IgD-negative memory B cell (primary cell): ENCODE data around the gene DIAPH2. TPM values are rescaled to one million over a fixed set of nuclear protein-coding genes. Genes with fewer than 3 reads are reported as not detected.

Experiments used
- H3K27ac Mint-ChIP-seq, 3 donors: one replicate each; pipeline ENCODE4 v1.8.0; 2020 to 2022; ENCODE audit warnings: mild to moderate bottlenecking in 3 of 3, mixed read lengths in 3 of 3, moderate library complexity in 1 of 3
- H3K27me3 Mint-ChIP-seq: one replicate; pipeline ENCODE4 v1.8.0; 2021; ENCODE audit warnings: mixed read lengths
- H3K36me3 Mint-ChIP-seq: one replicate; pipeline ENCODE4 v1.8.0; 2020; ENCODE audit warnings: mild to moderate bottlenecking, mixed read lengths
- H3K4me1 Mint-ChIP-seq, 3 donors: one replicate each; pipeline ENCODE4 v1.8.0; 2020 to 2022; ENCODE audit warnings: mixed read lengths in 3 of 3, mild to moderate bottlenecking in 1 of 3
- H3K4me3 Mint-ChIP-seq, 4 donors: one replicate each; pipeline ENCODE4 v1.8.0; 2020 to 2022; ENCODE audit warnings: mild to moderate bottlenecking in 4 of 4, mixed read lengths in 4 of 4, moderate library complexity in 3 of 4
- H3K9me3 Mint-ChIP-seq, 3 donors: one replicate each; pipeline ENCODE4 v1.8.0; 2020 to 2021; ENCODE audit warnings: mixed read lengths in 3 of 3, mild to moderate bottlenecking in 1 of 3
- polyA plus RNA-seq: library from polyadenylated mRNA; unstranded; fragments of 300-500 nt; fragmentation: Illumina TruSeq; gene quantifications from one replicate; pipeline ENCODE4 v1.2.3, GENCODE V29; 2021

Gene DIAPH2
- polyA plus RNA-seq, 1 donor from 2014 or later: 12.6 TPM

DNA sequence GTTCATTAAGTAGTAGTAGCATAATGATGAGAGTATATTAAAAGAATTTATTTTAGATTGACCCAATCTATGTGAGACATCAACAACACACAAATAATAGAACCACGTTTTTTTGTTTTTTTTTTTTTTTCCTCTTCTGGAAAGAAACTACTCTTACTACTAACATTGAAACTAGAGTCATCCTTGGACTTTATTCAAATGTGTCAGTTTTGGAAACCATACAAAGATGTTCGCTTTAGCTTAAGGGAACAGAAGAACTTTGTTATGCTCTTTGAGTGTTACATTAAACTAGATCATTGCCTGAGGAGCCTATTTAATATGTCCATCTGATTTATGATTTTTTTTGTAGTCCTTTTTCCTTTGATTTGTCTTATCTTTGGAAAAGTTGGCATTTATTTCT, 365.8 kb downstream of the DIAPH2 start:
- no peaks in the 10 kb centered on the region for H3K36me3 Mint-ChIP-seq

DNA sequence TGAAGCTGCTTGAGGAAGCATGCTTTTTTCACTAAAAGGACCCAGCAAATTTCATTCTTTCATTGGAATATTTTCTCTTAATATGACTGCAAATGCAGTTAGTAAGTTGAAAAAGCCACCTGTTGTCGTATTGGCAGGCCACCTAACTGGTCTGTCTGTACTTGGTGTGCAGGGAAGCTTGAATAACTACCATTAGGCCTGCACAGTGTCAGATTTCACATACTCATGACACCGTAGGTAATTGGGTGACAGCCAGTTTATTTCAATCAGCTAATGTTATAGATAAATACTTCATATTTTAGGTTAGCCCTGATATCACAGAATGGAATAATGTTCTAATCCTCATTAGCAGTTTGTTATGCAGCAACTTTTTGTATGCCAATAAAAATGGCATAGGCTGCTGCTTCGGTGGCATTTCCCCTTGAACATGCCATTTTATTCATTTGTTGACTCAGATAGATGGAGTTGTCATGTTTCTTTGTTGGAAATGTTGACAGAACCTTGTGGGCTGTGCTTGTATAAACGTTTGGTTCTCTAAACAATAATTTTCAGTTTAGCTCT, 372.8 kb downstream of the DIAPH2 start:
- no peak overlapping the region for H3K27ac Mint-ChIP-seq
- peaks cover 0 to 4% (median 3%) of the 10 kb centered on the region in 3 donors for H3K4me1 Mint-ChIP-seq
- no peaks in the 10 kb centered on the region for H3K36me3 Mint-ChIP-seq
- H3K27me3 Mint-ChIP-seq: no peaks in the 10 kb centered on the region
- H3K4me3 Mint-ChIP-seq: no peak overlapping the region
- H3K9me3 Mint-ChIP-seq: no peaks in the 10 kb centered on the region

More for the DNA sequence above, 365.8 kb downstream of the DIAPH2 start:
- H3K27ac Mint-ChIP-seq: no peak overlapping the region
- no peaks in the 10 kb centered on the region for H3K27me3 Mint-ChIP-seq
- H3K9me3 Mint-ChIP-seq: no peaks in the 10 kb centered on the region
- no peak overlapping the region for H3K4me3 Mint-ChIP-seq
- peaks cover 0 to 3% (median 0%) of the 10 kb centered on the region in 3 donors for H3K4me1 Mint-ChIP-seq

DNA sequence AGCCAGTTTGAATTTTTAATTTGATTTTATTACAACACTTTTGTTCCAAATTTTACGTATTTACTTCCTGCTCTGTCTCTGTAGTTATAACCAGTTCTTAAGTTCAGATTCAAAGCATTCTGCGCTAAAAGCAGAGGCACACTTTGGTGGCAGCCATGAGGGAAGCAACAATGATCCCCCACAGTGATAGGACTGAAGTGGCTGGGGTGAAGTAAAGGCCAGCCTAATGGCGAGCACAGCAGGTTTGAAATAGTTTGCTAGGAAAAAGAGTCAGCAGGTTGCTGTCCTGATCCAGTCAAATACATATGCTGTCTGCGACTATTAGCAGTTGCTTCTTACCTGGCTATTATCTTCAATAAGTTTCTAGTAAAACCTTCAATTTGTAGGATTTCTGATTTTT, 375.4 kb downstream of the DIAPH2 start:
- no peaks in the 10 kb centered on the region for H3K9me3 Mint-ChIP-seq
- H3K27me3 Mint-ChIP-seq: no peaks in the 10 kb centered on the region
- peaks cover 0 to 4% (median 3%) of the 10 kb centered on the region in 3 donors for H3K4me1 Mint-ChIP-seq
- H3K4me3 Mint-ChIP-seq: no peak overlapping the region
- no peak overlapping the region for H3K27ac Mint-ChIP-seq
- H3K36me3 Mint-ChIP-seq: no peaks in the 10 kb centered on the region

DNA sequence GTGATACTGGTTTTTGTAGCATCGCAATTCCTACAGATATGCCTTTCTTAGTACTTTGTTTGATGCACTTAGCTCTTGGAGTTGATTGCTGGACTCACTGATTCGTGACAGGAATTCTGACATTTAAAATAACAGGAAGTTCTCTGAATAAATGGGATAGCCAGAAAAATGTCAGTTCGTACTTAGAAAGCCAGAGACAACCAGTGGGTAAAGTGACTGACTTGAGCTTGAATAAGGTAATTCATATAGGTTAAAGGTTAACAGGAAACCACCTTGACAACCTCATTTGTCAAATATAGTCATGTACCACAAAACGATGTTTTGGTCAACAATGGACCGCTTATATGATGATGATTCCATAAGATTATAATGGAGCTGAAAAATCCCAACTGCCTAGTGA, 380.4 kb downstream of the DIAPH2 start:
- Mint-ChIP-seq H3K4me1 (peaks cover 0 to 4% (median 3%) of the 10 kb centered on the region in 3 donors), H3K27ac (no peak overlapping the region), H3K9me3 (no peaks in the 10 kb centered on the region), H3K4me3 (no peak overlapping the region), H3K27me3 (no peaks in the 10 kb centered on the region), H3K36me3 (no peaks in the 10 kb centered on the region)

DNA sequence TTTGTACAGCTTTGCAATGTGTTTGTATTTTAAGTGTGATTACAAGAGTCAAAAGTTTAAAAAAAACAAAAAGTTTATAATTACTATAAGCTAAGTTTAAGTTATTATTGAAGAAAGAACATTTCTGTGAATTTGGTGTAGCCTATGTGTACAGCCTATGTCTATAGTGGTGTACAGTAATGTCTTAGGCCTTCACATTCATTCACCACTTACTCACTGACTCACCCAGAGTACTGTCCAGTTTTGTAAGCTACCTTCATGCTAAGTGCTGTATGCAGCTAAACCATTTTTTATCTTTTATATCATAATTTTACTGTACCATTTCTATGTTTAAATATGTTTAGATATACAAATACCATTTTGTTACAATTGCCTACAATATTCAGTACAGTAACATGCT, 381.3 kb downstream of the DIAPH2 start:
- no peaks in the 10 kb centered on the region for H3K27me3 Mint-ChIP-seq
- peaks cover 0 to 4% (median 3%) of the 10 kb centered on the region in 3 donors for H3K4me1 Mint-ChIP-seq
- H3K9me3 Mint-ChIP-seq: no peaks in the 10 kb centered on the region
- H3K27ac Mint-ChIP-seq: no peak overlapping the region
- no peaks in the 10 kb centered on the region for H3K36me3 Mint-ChIP-seq
- no peak overlapping the region for H3K4me3 Mint-ChIP-seq

DNA sequence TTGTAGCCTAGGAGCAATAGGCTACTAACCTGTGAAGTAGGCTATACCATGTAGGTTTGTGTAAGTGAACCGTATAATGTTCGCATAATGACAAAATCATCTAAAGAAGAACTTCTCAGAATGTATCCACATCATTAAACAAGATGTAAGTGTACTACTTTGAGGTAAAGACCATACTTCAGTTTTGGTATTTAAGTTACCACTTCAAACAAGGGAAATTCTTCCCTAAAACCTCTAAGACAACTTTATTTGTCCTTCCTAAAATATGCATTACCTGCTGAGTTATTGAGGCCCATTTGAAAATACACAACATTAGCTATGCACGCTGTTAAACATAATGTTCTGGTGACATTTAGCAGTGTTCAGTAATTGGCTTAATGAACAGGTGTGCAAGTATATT, 381.7 kb downstream of the DIAPH2 start:
- Mint-ChIP-seq H3K27ac (no peak overlapping the region), H3K36me3 (no peaks in the 10 kb centered on the region), H3K4me3 (no peak overlapping the region), H3K27me3 (no peaks in the 10 kb centered on the region), H3K4me1 (peaks cover 0 to 4% (median 3%) of the 10 kb centered on the region in 3 donors), H3K9me3 (no peaks in the 10 kb centered on the region)

DNA sequence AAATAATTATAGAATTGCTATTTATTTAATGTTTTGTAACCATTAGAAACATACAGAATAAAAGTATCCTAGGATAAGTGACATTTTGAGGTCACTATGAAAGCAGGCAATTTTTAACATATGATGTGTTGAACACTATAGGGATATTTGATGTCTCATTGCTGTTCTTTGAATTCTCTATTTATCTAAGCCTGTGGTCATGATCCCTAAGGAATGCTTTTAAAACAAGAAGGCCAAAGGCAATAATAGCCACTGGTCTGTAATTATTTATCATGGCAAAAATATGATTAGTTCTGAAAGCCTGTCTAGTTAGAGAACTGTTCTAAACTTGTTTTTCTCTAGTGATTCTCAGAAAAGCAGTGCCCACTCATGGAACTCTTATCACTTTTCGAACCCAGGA, 385.7 kb downstream of the DIAPH2 start:
- no peaks in the 10 kb centered on the region for H3K9me3 Mint-ChIP-seq
- no peak overlapping the region for H3K27ac Mint-ChIP-seq
- no peaks in the 10 kb centered on the region for H3K4me1 Mint-ChIP-seq
- no peaks in the 10 kb centered on the region for H3K27me3 Mint-ChIP-seq
- no peak overlapping the region for H3K4me3 Mint-ChIP-seq
- H3K36me3 Mint-ChIP-seq: no peaks in the 10 kb centered on the region

DNA sequence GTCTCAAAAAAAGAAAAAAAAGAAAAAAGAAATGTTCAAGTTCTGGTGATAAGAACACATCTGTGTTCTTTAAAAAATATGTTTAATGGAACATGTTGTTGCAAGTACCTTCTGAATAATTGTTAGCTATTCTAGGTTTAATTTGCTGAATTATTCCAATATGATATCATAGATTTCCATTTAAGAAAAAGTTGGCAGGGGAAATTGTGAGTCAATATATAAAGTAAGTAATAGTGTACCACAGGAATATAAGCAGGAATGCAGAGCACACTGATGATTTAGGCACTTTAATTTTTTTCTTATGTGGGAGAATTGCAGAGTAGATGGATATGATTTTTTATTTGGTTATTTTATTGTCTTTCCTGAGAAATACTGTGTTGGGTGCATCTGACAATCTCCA, 389.8 kb downstream of the DIAPH2 start:
- Mint-ChIP-seq H3K27me3 (no peaks in the 10 kb centered on the region), H3K9me3 (no peaks in the 10 kb centered on the region), H3K27ac (no peak overlapping the region), H3K4me3 (no peak overlapping the region), H3K36me3 (no peaks in the 10 kb centered on the region), H3K4me1 (no peaks in the 10 kb centered on the region)

DNA sequence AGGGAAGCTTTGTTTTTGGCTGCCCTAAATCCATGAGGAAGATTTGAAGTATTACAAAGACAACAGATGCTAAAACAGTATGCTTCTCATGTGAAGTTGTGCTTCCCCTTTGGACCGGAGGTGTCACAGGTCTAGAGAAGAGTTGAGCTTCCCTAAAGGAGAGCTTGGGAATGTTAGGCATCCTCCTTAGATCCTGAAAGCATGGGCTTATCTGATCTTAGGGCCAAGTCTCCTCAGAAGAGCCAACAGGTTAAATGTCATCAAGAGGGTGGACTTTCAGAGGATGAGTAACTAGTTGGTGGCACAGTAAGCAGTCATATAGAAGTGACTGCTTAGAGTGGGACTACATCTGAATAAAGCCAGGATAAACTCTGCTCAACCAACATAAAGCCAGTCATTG, 404.5 kb downstream of the DIAPH2 start:
- Mint-ChIP-seq H3K4me3 (no peak overlapping the region), H3K27ac (no peak overlapping the region), H3K36me3 (peaks cover 5% of the 10 kb centered on the region), H3K9me3 (no peaks in the 10 kb centered on the region), H3K4me1 (no peaks in the 10 kb centered on the region), H3K27me3 (no peaks in the 10 kb centered on the region)

DNA sequence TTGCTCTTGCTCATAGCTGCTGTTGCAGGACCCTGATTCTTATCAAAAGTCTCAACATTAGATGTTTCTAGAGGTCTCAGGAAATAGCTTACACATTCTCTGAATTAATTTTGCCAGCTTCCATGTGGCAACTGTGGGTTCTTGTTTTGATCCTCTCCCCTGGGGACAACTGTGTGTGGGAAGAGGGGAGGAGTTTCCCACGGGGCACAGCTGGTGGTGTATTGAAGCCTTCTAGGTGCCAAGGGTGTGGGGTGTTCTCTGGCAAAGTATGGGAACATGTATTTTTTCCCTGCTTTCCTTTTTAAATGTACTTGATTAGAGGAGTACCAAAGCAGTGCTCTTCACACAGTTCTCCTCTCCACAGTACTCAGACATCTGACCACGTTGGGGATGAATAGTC, 411.7 kb downstream of the DIAPH2 start:
- Mint-ChIP-seq H3K4me3 (no peak overlapping the region), H3K4me1 (peaks cover 0 to 1% (median 0%) of the 10 kb centered on the region in 3 donors), H3K9me3 (no peaks in the 10 kb centered on the region), H3K27ac (no peak overlapping the region), H3K27me3 (no peaks in the 10 kb centered on the region), H3K36me3 (peaks cover 5% of the 10 kb centered on the region)

DNA sequence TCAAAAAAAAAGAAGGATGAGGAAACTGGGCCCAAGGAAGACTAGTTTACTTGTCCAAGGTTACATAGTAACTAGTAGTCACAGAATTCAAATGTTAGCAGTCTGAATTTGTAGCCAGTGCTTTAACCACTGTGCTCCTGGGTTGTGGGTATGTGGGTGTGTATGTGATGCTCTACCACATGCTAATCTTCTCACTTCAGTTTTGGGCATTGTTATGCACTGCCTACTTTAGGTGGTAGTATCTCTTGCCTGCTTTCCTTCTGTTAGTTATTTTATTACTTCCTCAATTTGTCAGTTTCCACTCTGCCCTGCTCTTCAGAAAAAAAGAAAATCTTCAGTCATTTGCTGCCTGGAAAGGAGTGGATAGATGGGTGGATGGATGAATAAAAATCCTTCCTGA, 418.3 kb downstream of the DIAPH2 start:
- H3K4me1 Mint-ChIP-seq: peaks cover 0 to 5% (median 0%) of the 10 kb centered on the region in 3 donors
- no peaks in the 10 kb centered on the region for H3K9me3 Mint-ChIP-seq
- no peaks in the 10 kb centered on the region for H3K27me3 Mint-ChIP-seq
- no peak overlapping the region for H3K4me3 Mint-ChIP-seq
- H3K27ac Mint-ChIP-seq: peak overlapping the region in 1 of 3 donors; percentile 14
- H3K36me3 Mint-ChIP-seq: no peaks in the 10 kb centered on the region

DNA sequence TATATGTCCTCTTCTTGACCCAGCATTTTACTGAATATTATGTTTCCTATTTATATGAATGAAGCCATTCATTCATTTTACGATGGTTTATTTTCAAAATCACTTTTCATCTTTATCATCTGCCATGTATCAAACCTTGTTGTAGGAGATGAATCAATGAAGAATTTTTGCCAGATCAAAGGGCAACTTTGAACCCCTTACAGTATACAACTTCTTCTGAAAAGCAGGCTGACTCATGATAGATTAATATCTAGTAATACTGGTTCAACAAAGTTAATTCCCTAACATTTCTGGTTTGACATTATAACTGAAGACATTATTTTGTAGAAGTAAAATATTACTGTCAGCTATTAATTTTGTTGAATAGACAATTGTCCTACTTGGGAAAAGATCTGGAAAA, 425.1 kb downstream of the DIAPH2 start:
- Mint-ChIP-seq H3K4me3 (no peak overlapping the region), H3K27ac (no peak overlapping the region), H3K9me3 (no peaks in the 10 kb centered on the region), H3K4me1 (no peaks in the 10 kb centered on the region), H3K36me3 (no peaks in the 10 kb centered on the region), H3K27me3 (no peaks in the 10 kb centered on the region)

DNA sequence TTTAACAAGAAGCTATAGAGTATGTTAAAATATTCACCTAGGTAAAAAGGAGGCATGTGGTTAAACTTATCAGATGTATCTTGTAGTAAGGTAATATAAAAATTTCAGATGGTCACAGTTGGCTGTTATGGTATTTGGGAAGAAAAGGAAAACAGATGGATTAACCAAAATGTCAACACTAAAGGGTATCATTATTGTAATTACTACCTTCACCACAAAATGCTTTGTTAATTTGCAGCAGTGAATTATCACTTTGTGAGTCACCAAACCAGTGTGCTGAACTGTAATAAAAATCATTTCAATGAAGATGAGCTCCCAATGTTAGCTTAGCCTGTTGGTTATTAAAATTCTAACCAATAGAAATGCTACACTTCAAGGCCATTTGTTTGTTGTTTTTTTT, 432.9 kb downstream of the DIAPH2 start:
- H3K9me3 Mint-ChIP-seq: no peaks in the 10 kb centered on the region
- no peak overlapping the region for H3K27ac Mint-ChIP-seq
- no peaks in the 10 kb centered on the region for H3K27me3 Mint-ChIP-seq
- H3K4me3 Mint-ChIP-seq: no peak overlapping the region
- H3K36me3 Mint-ChIP-seq: peaks cover 6% of the 10 kb centered on the region
- H3K4me1 Mint-ChIP-seq: no peaks in the 10 kb centered on the region

DNA sequence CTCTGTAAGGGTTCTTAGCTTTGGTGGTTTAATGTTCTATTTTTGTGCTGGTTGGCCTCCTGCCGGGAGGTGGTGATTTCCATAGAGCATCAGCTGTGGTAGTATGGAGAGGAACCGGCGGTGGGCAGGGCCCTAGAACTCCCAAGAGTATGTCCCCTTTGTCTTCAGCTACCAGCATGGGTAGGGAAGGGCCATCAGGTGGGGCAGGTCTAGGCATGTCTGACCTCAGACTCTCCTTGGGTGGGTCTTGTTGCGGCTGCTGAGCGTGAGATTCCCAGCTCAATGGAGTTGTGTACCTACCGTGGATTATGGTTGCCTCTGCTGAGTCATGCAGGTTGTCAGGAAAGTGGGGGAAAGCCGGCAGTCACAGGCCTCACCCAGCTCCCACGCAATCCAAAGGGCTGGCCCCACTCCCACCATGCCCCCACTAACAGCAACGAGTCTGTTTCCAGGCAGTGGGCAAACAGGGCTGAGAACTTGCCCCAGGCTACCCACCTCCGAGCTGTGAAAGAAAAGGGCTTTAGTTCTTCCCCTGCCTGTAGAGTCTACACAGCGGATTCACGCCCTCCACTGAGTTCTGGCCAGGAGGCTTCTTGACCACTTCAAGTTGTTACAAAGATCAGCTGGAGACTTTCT, 434.9 kb downstream of the DIAPH2 start:
- Mint-ChIP-seq H3K9me3 (no peaks in the 10 kb centered on the region), H3K4me3 (no peak overlapping the region), H3K27me3 (no peaks in the 10 kb centered on the region), H3K36me3 (peaks cover 8% of the 10 kb centered on the region), H3K4me1 (no peaks in the 10 kb centered on the region), H3K27ac (no peak overlapping the region)

DNA sequence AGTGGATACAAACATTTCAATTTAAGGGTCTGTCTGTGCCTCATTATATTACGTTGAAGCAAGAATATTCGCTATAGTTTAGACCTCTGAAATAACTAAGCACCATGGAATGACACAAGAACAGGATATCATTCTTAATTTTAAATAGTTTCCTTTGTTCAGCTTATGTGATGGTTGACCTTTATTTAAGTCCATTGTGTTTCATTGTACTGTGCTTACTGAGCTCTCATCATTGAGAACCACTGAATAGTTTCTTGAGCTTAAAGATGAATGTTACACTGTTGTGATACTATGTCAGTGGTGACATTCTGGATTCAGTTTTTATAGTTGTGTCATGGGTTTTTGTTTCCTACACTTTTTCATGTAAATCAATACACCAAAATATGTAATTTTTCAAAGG, 438.4 kb downstream of the DIAPH2 start:
- peaks cover 6% of the 10 kb centered on the region for H3K36me3 Mint-ChIP-seq
- no peaks in the 10 kb centered on the region for H3K27me3 Mint-ChIP-seq
- no peak overlapping the region for H3K4me3 Mint-ChIP-seq
- peaks cover 0 to 3% (median 0%) of the 10 kb centered on the region in 3 donors for H3K9me3 Mint-ChIP-seq
- H3K27ac Mint-ChIP-seq: no peak overlapping the region
- H3K4me1 Mint-ChIP-seq: no peaks in the 10 kb centered on the region

DNA sequence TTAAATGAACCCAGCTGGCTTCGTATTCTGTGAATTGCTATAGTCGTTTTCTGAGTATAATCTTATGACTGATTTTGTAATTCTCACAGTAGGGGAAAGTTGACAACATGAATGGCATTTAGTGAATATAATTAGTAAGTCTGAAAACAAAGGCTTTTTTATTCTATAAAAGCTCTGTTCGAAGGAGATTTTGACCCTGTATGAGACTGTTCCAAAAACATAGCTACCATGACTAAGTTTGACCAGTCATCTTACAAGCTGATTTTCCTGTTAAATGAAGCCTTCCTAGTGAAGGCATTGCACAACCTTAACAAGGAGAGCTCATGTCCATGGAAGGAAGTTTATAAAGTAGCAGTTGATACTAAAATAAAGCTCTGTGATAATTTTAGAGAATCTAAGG, 441.4 kb downstream of the DIAPH2 start:
- H3K36me3 Mint-ChIP-seq: peaks cover 3% of the 10 kb centered on the region

More for the DNA sequence above, 441.4 kb downstream of the DIAPH2 start:
- H3K27me3 Mint-ChIP-seq: no peaks in the 10 kb centered on the region
- peaks cover 0 to 3% (median 0%) of the 10 kb centered on the region in 3 donors for H3K9me3 Mint-ChIP-seq
- H3K4me1 Mint-ChIP-seq: no peaks in the 10 kb centered on the region
- no peak overlapping the region for H3K27ac Mint-ChIP-seq
- H3K4me3 Mint-ChIP-seq: no peak overlapping the region
